IMR-90 (cell line): ENCODE results near the gene ABHD18. TPM values are rescaled to one million over a fixed set of nuclear protein-coding genes. Genes with fewer than 3 reads are reported as not detected.

Experiments
- ATAC-seq: fragments of 200-7000 bp; cut with Tn5 transposase; 2 replicates; pipeline ENCODE4 v1.9.1; 2020; ENCODE audit warnings: low read depth, mild to moderate bottlenecking, moderate library complexity
- BruUV-seq: library from RNA; stranded (reverse); fragments of 400-500 nt; replicated peaks from 2 replicates; lab custom pipeline; 2021; lab: Mats Ljungman, UMichigan
- CTCF ChIA-PET: fragments of 300-600 bp; formaldehyde crosslinking; extraction: SDS; loops from one replicate; lab custom pipeline; 2021; ENCODE audit warnings: antibody characterized with exemption; lab: Yijun Ruan, JAX
- POLR2A ChIA-PET: fragments of 300-600 bp; sonication (Branson Sonifier 250); formaldehyde crosslinking; loops from one replicate; lab custom pipeline; 2022; ENCODE audit warnings: antibody characterized with exemption; ENCODE audit not compliant: unreplicated experiment; lab: Charles Lee
- DNase-seq: peaks from one replicate; pipeline ENCODE4 v3.0.0; 2013
- H2AFZ ChIP-seq: replicated peaks from 2 replicates; pipeline ENCODE3; 2013; ENCODE audit warnings: low read length, mild to moderate bottlenecking; ENCODE audit not compliant: poor library complexity
- H2AK5ac ChIP-seq: 2 replicates; pipeline ENCODE4 v1.6.1; 2013; ENCODE audit warnings: low read depth, low read length, inconsistent platforms
- H2AK9ac ChIP-seq: replicated peaks from 2 replicates; pipeline ENCODE3; 2013; ENCODE audit warnings: mild to moderate bottlenecking, low read depth, low read length, moderate library complexity; ENCODE audit not compliant: poor library complexity
- H2BK120ac ChIP-seq: 2 replicates; pipeline ENCODE4 v1.6.1; 2013; ENCODE audit warnings: low read depth, low read length, inconsistent platforms
- H2BK15ac ChIP-seq: 3 replicates; pipeline ENCODE4 v1.6.1; 2013; ENCODE audit warnings: low read depth, low read length, inconsistent platforms
- H2BK20ac ChIP-seq: 2 replicates; pipeline ENCODE4 v1.6.1; 2013; ENCODE audit warnings: low read depth, mild to moderate bottlenecking, inconsistent platforms, low read length, moderate library complexity
- H2BK5ac ChIP-seq: 2 replicates; pipeline ENCODE4 v1.6.1; 2013; ENCODE audit warnings: mild to moderate bottlenecking, low read depth, low read length, inconsistent platforms; ENCODE audit not compliant: poor library complexity, severe bottlenecking
- H3K14ac ChIP-seq: replicated peaks from 2 replicates; pipeline ENCODE4 v1.6.1; 2013; ENCODE audit warnings: low read depth, low read length, inconsistent platforms
- H3K18ac ChIP-seq: 2 replicates; pipeline ENCODE4 v1.6.1; 2013; ENCODE audit warnings: low read depth, low read length, control low read depth
- H3K23ac ChIP-seq: 2 replicates; pipeline ENCODE4 v1.6.1; 2013; ENCODE audit warnings: low read depth, low read length, inconsistent platforms
- H3K27ac ChIP-seq: 2 replicates; pipeline ENCODE4 v1.5.1; 2013; ENCODE audit warnings: mild to moderate bottlenecking, control low read depth, low read length; ENCODE audit not compliant: insufficient read depth
- H3K27me3 ChIP-seq: 2 replicates; pipeline ENCODE4 v1.6.1; 2013; ENCODE audit warnings: low read length; ENCODE audit not compliant: control insufficient read depth, insufficient read depth
- H3K36me3 ChIP-seq: 2 replicates; pipeline ENCODE4 v1.6.1; 2013; ENCODE audit warnings: low read length, mixed read lengths; ENCODE audit not compliant: control insufficient read depth, insufficient read depth
- H3K4ac ChIP-seq: 2 replicates; pipeline ENCODE4 v1.6.1; 2013; ENCODE audit warnings: low read depth, low read length, inconsistent platforms
- H3K4me1 ChIP-seq: 2 replicates; pipeline ENCODE4 v1.6.1; 2013; ENCODE audit warnings: low read length, mixed read lengths; ENCODE audit not compliant: control insufficient read depth, insufficient read depth
- H3K4me2 ChIP-seq: 2 replicates; pipeline ENCODE4 v1.6.1; 2013; ENCODE audit warnings: low read depth, mild to moderate bottlenecking, control low read depth, low read length, moderate library complexity
- H3K4me3 ChIP-seq: 2 replicates; pipeline ENCODE4 v1.5.1; 2013; ENCODE audit warnings: low read depth, mild to moderate bottlenecking, control low read depth, low read length, moderate library complexity; ENCODE audit not compliant: insufficient read depth
- H3K56ac ChIP-seq: 2 replicates; pipeline ENCODE4 v1.6.1; 2013; ENCODE audit warnings: low read length, inconsistent platforms; ENCODE audit not compliant: insufficient read depth; ENCODE audit errors: extremely low read depth
- H3K79me1 ChIP-seq, 2 experiments: 2 replicates each; pipeline ENCODE4 v1.6.1; 2013; ENCODE audit warnings: low read length in 2 of 2, inconsistent platforms in 1 of 2, low read depth in 1 of 2
- H3K9ac ChIP-seq: 2 replicates; pipeline ENCODE4 v1.6.1; 2013; ENCODE audit warnings: low read depth, low read length, control low read depth
- H3K9me1 ChIP-seq: 2 replicates; pipeline ENCODE4 v1.6.1; 2013; ENCODE audit warnings: low read length, inconsistent platforms; ENCODE audit not compliant: insufficient read depth
- H3K9me3 ChIP-seq: 2 replicates; pipeline ENCODE4 v1.6.1; 2013; ENCODE audit warnings: low read length; ENCODE audit not compliant: control insufficient read depth, insufficient read depth
- H4K20me1 ChIP-seq: 2 replicates; pipeline ENCODE4 v1.6.1; 2013; ENCODE audit warnings: low read length, inconsistent platforms; ENCODE audit not compliant: insufficient read depth
- H4K5ac ChIP-seq: 2 replicates; pipeline ENCODE4 v1.6.1; 2013; ENCODE audit warnings: mild to moderate bottlenecking, low read depth, low read length, control low read depth
- H4K8ac ChIP-seq, 2 experiments: 2 replicates each; pipeline ENCODE4 v1.6.1; 2013; ENCODE audit warnings: low read depth in 2 of 2, low read length in 2 of 2, control low read depth in 1 of 2, inconsistent platforms in 1 of 2
- H4K91ac ChIP-seq: 2 replicates; pipeline ENCODE4 v1.6.1; 2013; ENCODE audit warnings: low read depth, low read length, inconsistent platforms; ENCODE audit not compliant: insufficient read depth
- CHD1 ChIP-seq: IDR thresholded peaks from 2 replicates; pipeline ENCODE4 v1.6.1; 2012; ENCODE audit warnings: low read depth, low read length, improper control_type of control experiment
- CTCF ChIP-seq: conservative IDR thresholded peaks from 2 replicates; pipeline ENCODE4 v1.5.1; 2012; ENCODE audit warnings: mild to moderate bottlenecking, low read depth, low read length, improper control_type of control experiment
- MAFK ChIP-seq: IDR thresholded peaks from 2 replicates; pipeline ENCODE4 v1.6.1; 2012; ENCODE audit warnings: low read depth, low read length, improper control_type of control experiment
- MAZ ChIP-seq: IDR thresholded peaks from 2 replicates; pipeline ENCODE4 v1.6.1; 2012; ENCODE audit warnings: low read depth, mild to moderate bottlenecking, low read length, improper control_type of control experiment, moderate library complexity, borderline replicate concordance
- MXI1 ChIP-seq: IDR thresholded peaks from 2 replicates; pipeline ENCODE4 v1.6.1; 2012; ENCODE audit warnings: low read depth, mild to moderate bottlenecking, low read length, moderate library complexity, borderline replicate concordance
- NFE2L2 ChIP-seq: fragments of 150-350 bp; IDR thresholded peaks from 2 replicates; pipeline ENCODE4 v1.6.1; 2016; ENCODE audit warnings: low read depth, mild to moderate bottlenecking, low read length
- RCOR1 ChIP-seq: IDR thresholded peaks from 2 replicates; pipeline ENCODE4 v1.6.1; 2012; ENCODE audit warnings: mild to moderate bottlenecking, low read length, improper control_type of control experiment; ENCODE audit not compliant: insufficient replicate concordance
- WGBS, 2 experiments: methylation state at CpG; one replicate each; pipeline versions ENCODE4 v1.1.5 to v1.1.7; 2013; ENCODE audit warnings: missing lambda C conversion rate in 2 of 2; ENCODE audit not compliant: insufficient read length in 1 of 2; ENCODE audit errors: extremely low coverage in 2 of 2; 5-methylcytosine and 5-hydroxymethylcytosine counted together
- dilution Hi-C: fragments of 300-500 bp; cut with HindIII; formaldehyde crosslinking; loops from one replicate; pipeline ENCODE4 v1.14.3; 2018; ENCODE audit warnings: low sequenced_read_pairs; ENCODE audit not compliant: unreplicated experiment
- in situ Hi-C: fragments of 300-500 bp; cut with MboI; formaldehyde crosslinking; loops from 3 replicates; pipeline ENCODE4 v1.14.3; 2019; ENCODE audit warnings: low sequenced_read_pairs, inconsistent platforms, mixed read lengths
- intact Hi-C: fragments of 100-400 bp; cut with micrococcal nuclease; formaldehyde crosslinking; loops from 2 replicates; pipeline ENCODE4 v1.10.0; 2022
- polyA plus RNA-seq, 3 experiments: library from polyadenylated mRNA; depleted of rRNA; stranded (reverse); fragments of >200 nt; gene quantifications; 2 replicates each; pipeline ENCODE4 v1.2.3, GENCODE V29; 2012; ENCODE audit warnings: low replicate concordance in 1 of 3
- total RNA-seq: library from RNA; depleted of rRNA; stranded (reverse); fragments of >200 nt; gene quantifications from 2 replicates; pipeline ENCODE4 v1.2.3, GENCODE V29; 2012

Gene ABHD18
- total and polyA plus RNA-seq, 2 of the 4 experiments (the other 2 are of a cell fraction), result 2.4 to 4.3 TPM

- Histone ChIP-seq H3K9me1 (no peaks in the 10 kb centered on the region), H3K23ac (no peak overlapping the region), H3K79me1 (peaks cover 0 to 5% of the 10 kb centered on the region in 2 experiments; a peak in 1 of 4 replicates), H2BK5ac (no peak overlapping the region), H4K20me1 (no peaks in the 10 kb centered on the region), H3K56ac (no peak overlapping the region), H3K4ac (no peak overlapping the region), H3K27me3 (no peaks in the 10 kb centered on the region), H3K4me1 (no peaks in the 10 kb centered on the region), H2BK120ac (no peak overlapping the region), H3K14ac (no peak overlapping the region), H4K5ac (no peak overlapping the region), H3K27ac (no peak overlapping the region), H3K18ac (no peak overlapping the region), H2AFZ (no peak overlapping the region), H3K4me3 (no peak overlapping the region), H2AK9ac (no peak overlapping the region), H3K9me3 (peaks cover 2% of the 10 kb centered on the region; the same call in 1 of the 2 replicates), H3K9ac (no peak overlapping the region), H2BK15ac (no peak overlapping the region), H2BK20ac (no peak overlapping the region), H2AK5ac (no peak overlapping the region), H3K4me2 (no peak overlapping the region), H3K36me3 (0 out of 2 replicates have a peak, but pooled peaks cover 1% of the 10 kb centered on the region), H4K91ac (no peak overlapping the region), H4K8ac (no peak overlapping the region)
- dilution Hi-C loops (no loop called here), intact Hi-C loops (no loop called here), in situ Hi-C loops (no loop called here)
- TF ChIP-seq CHD1, result no peak
- no peak for TF ChIP-seq NFE2L2
- TF ChIP-seq MAZ, result no peak
- TF ChIP-seq MAFK, result no peak
- TF ChIP-seq MXI1, result no peak
- 0 out of 2 replicates have a peak, but pooled peaks have one; percentile 15 for TF ChIP-seq CTCF
- TF ChIP-seq RCOR1, result no peak
- ChIA-PET CTCF (interaction anchor here (0.7 kb wide), 2 partner anchors 28 to 226 kb away, joined by 3 to 6 read pairs; no protein-coding TSS in a partner anchor), POLR2A (no interaction called here)
- ATAC-seq, result peak; percentile 86
- no TSS peak for BruUV-seq
- WGBS, 2 experiments, result no CpG with 5 or more reads among the region's 8 CpGs
- DNase-seq, result peak; percentile 63
Observed at GRCh38 chr4:127997534-127998388, 32.6 kb downstream of the ABHD18 start.
